Prostate gland (tissue), 2 donors: ENCODE results near the gene CCDC28B. TPM values are rescaled to one million over a fixed set of nuclear protein-coding genes. Genes with fewer than 3 reads are reported as not detected.
"Not testable (repeated sequence)": the region's sequence is repeated elsewhere in the genome, so short reads cannot be mapped to it uniquely, and the experiment has no call there.

Experiments used
- DNase-seq: peaks from one replicate; pipeline ENCODE4 v3.0.0-alpha.2; 2019; ENCODE audit warnings: low spot score
- H3K27ac ChIP-seq, 2 donors: fragments of 200-600 bp; sonication (generic); 2 replicates each; pipeline ENCODE4 v1.5.1; 2017 to 2019
- H3K27me3 ChIP-seq: fragments of 200-600 bp; sonication (generic); replicated peaks from 2 replicates; pipeline ENCODE4 v1.5.1; 2019; ENCODE audit not compliant: insufficient read depth
- H3K36me3 ChIP-seq, 2 donors: fragments of 200-600 bp; sonication (generic); 1 replicate in 1 of 2; 2 replicates in 1 of 2; pipeline versions ENCODE4 v1.5.1 to v1.8.1; 2017 to 2019
- H3K4me1 ChIP-seq: fragments of 200-600 bp; sonication (generic); replicated peaks from 2 replicates; pipeline ENCODE4 v1.5.1; 2019
- H3K4me3 ChIP-seq, 2 donors: fragments of 200-600 bp; sonication (generic); 2 replicates each; pipeline ENCODE4 v1.5.1; 2017 to 2019
- H3K9me3 ChIP-seq: fragments of 200-600 bp; sonication (generic); 2 replicates; pipeline ENCODE4 v1.5.1; 2017
- POLR2A ChIP-seq: fragments of 450-650 bp; IDR thresholded peaks from one replicate; pipeline ENCODE4 v1.6.1; 2016; ENCODE audit warnings: antibody characterized with exemption, mild to moderate bottlenecking
- POLR2AphosphoS5 ChIP-seq: sonication (generic); formaldehyde crosslinking; IDR thresholded peaks from one replicate; pipeline ENCODE4 v1.6.1; 2017; ENCODE audit warnings: antibody characterized with exemption
- WGBS: methylation state at CpG from one replicate; pipeline ENCODE4 v1.1.5; 2018; 5-methylcytosine and 5-hydroxymethylcytosine counted together
- intact Hi-C: fragments of 100-400 bp; cut with DNase I; formaldehyde crosslinking; loops from one replicate; pipeline ENCODE4 v1.14.2; 2022
- total RNA-seq, 2 donors: library from RNA; depleted of rRNA; stranded (reverse); fragments of >200 nt; gene quantifications; one replicate each; pipeline ENCODE4 v1.1.0, GENCODE V29; 2016
- TF ChIP-seq, protein P1 (sequence below), 4 experiments: fragments of 200-600 bp in 2 of 4; fragments of 450-650 bp in 2 of 4; sonication (generic) in 2 of 4; IDR thresholded peaks; 1 replicate in 3 of 4; 2 replicates in 1 of 4; pipeline ENCODE4 v1.5.1; 2016 to 2019; ENCODE audit warnings: antibody characterized with exemption in 4 of 4, mild to moderate bottlenecking in 2 of 4, moderate library complexity in 2 of 4

The CCDC28B gene
- 10 to 100 TPM in 1 of 2 donors, 1 to 10 TPM in 1; 2.9 to 85.5 TPM for total RNA-seq

DNA sequence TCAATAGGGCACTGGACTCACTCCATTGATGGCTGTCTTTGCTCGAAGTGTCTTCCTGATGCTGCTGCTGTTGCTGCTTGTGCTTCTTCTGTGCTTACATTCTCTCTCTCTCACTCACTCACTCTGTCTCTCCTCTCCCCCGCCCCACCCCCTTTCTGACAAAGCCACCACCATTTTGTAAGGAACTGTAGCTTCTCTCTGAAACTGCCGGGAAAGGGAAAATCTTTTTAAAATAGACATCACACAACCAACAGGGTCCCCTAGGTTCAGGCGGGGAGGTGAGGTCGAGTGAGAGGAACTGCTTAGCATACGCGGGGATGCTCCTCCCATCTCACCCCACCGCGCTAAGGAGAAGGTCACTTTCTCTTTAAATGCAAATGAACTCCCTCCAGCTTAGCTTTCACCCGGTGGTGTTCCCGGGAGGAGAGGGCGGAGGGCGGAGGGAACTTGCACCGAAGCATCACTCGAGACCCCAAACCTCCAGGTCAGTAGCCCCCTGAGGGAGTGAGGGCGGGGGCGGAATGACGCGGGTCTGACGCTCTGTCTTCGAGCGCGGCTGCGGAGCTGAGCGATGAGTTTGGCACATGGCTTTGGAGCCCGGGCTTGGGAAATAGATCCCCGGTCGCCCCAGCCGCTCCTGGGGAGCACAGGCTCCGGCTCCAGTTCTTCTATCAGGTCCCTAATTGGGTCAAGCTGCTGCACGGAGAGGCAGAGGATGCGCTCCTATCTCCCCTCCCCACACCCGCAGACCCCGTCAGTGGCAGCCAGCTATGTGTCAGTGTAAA lies at the start of gene CCDC28B:
Gene CCDC28B (plus strand): TSS at position 370 of the 785 bp plus-strand sequence. CDS start 1,341 bp downstream, outside the sequence.
- peak; percentile 33 for DNase-seq
- Histone ChIP-seq H3K4me1 (peaks cover 4% of the 10 kb centered on the region), H3K27ac (peak within 1 kb of the TSS; percentile 75), H3K27me3 (no peaks in the 10 kb centered on the region), H3K36me3 (peaks cover 1 to 6% of the 10 kb centered on the region in 2 donors), H3K9me3 (no peaks in the 10 kb centered on the region), H3K4me3 (peak within 1 kb of the TSS; percentile 52 to 53)
- WGBS: 1% methylated on average over 34 of the region's 34 CpGs
- intact Hi-C loops: no loop called here
- TF ChIP-seq POLR2AphosphoS5: peak; percentile 46
- TF ChIP-seq, protein P1, sequence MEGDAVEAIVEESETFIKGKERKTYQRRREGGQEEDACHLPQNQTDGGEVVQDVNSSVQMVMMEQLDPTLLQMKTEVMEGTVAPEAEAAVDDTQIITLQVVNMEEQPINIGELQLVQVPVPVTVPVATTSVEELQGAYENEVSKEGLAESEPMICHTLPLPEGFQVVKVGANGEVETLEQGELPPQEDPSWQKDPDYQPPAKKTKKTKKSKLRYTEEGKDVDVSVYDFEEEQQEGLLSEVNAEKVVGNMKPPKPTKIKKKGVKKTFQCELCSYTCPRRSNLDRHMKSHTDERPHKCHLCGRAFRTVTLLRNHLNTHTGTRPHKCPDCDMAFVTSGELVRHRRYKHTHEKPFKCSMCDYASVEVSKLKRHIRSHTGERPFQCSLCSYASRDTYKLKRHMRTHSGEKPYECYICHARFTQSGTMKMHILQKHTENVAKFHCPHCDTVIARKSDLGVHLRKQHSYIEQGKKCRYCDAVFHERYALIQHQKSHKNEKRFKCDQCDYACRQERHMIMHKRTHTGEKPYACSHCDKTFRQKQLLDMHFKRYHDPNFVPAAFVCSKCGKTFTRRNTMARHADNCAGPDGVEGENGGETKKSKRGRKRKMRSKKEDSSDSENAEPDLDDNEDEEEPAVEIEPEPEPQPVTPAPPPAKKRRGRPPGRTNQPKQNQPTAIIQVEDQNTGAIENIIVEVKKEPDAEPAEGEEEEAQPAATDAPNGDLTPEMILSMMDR (IDR thresholded peaks at IDR 0.05): no peak
- TF ChIP-seq POLR2A: no peak

DNA sequence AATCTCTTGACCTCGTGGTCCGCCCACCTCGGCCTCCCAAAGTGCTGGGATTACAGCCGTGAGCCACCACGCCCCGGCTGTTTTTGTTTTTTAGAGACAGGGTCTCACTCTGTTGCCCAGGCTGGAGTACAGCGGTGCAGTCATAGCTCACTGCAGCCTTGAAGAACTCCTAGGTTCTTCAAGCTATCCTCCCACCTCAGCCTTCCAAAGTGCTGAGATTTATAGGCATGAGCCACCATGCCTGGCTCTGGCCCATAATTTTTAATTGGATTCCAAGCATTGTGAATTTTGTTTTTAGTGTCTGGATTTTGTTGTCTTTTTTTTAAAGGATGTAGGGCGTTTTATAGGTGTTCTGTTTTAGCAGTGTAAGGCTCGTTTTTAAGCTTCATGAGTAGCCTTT lies 49.5 kb upstream of the CCDC28B start:
- WGBS: 86% methylated on average over 9 of the region's 9 CpGs
- DNase-seq: no peak
- intact Hi-C loops: no loop called here

DNA sequence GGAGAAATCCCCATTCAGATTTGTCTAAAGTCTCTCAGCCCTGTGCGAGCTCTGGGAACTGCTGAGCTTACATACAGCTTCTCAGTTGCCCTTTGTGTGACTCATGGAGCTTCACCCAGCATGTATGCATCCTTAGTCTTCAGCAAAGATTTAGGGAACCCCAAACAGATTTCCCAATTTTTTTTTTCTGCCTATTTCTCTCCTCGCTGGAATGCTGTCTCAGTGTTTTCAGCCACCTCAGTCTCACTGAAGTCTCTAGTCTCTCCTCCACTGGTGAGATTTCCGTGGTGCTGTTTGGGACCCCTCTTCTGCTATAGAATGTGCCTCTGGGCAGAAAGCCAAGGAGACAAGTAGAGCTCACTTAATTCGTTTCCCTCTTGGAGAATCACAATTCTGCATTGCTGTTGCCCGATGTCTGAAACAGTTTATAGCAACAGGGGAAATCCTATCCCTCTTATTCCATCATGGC lies 49.0 kb upstream of the CCDC28B start:
- H3K27ac ChIP-seq: no peak overlapping the region
- DNase-seq: no peak
- no peaks in the 10 kb centered on the region for H3K27me3 ChIP-seq
- TF ChIP-seq, protein P1 (IDR thresholded peaks at IDR 0.05): no peak
- TF ChIP-seq POLR2A (no peak), POLR2AphosphoS5 (no peak)
- no peaks in the 10 kb centered on the region for H3K36me3 ChIP-seq
- WGBS: 48% methylated on average over 5 of the region's 5 CpGs
- no peak overlapping the region for H3K4me3 ChIP-seq
- intact Hi-C loops: no loop called here
- no peaks in the 10 kb centered on the region for H3K9me3 ChIP-seq
- H3K4me1 ChIP-seq: no peaks in the 10 kb centered on the region

More for the DNA sequence above, 49.5 kb upstream of the CCDC28B start:
- Histone ChIP-seq H3K36me3 (no peaks in the 10 kb centered on the region), H3K4me1 (no peaks in the 10 kb centered on the region), H3K27me3 (no peaks in the 10 kb centered on the region), H3K4me3 (no peak overlapping the region), H3K9me3 (no peaks in the 10 kb centered on the region), H3K27ac (no peak overlapping the region)
- TF ChIP-seq POLR2AphosphoS5 (no peak), POLR2A (no peak)
- TF ChIP-seq, protein P1 (IDR thresholded peaks at IDR 0.05): no peak

DNA sequence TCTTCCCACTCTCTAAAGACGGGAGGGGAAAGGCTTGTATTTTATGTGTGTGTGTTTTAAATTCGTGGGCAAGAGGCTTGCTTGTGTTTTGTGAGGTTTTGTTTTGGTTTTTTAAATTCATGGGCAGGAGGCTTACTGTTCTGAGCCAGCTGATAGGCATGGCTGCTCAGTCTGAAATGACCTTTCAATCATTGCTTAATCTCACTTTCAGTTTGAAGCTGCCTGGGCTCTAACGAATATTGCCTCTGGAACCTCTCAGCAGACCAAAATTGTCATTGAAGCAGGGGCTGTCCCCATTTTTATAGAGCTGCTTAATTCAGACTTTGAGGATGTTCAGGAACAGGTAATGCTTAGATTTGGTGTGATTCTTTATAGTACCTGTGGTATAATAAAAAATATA lies 41.2 kb upstream of the CCDC28B start:
- Histone ChIP-seq H3K4me1 (no peaks in the 10 kb centered on the region), H3K36me3 (peaks cover 4 to 29% of the 10 kb centered on the region in 2 donors), H3K4me3 (no peak overlapping the region), H3K27me3 (no peaks in the 10 kb centered on the region), H3K27ac (no peak overlapping the region), H3K9me3 (no peaks in the 10 kb centered on the region)
- 73% methylated on average over 3 of the region's 3 CpGs for WGBS
- DNase-seq: no peak
- intact Hi-C loops: no loop called here
- no peak for TF ChIP-seq POLR2A
- no peak for TF ChIP-seq POLR2AphosphoS5
- TF ChIP-seq, protein P1 (IDR thresholded peaks at IDR 0.05): no peak

DNA sequence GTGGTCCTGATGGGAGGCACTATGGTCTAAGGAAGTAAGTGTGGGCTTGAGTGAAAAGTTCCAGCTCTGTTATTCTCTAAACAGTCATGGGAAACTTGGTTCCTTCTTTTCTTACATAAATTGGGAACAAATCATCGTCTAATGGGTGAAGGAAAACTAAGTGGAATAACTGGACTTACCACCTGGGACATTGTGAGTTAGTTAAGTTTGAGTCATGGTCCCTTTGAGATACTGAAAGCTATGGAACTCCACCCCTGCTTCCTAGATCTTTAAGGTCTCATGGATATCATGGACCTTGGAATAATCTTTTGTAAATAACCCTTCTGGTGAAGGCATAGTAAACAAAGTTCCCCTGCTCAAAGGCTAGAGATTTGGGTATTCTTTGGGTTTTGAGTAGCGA lies 37.0 kb upstream of the CCDC28B start:
- no peaks in the 10 kb centered on the region for H3K9me3 ChIP-seq
- peaks cover 4 to 12% of the 10 kb centered on the region in 2 donors for H3K36me3 ChIP-seq
- no peak overlapping the region for H3K27ac ChIP-seq
- 79% methylated on average over 2 of the region's 2 CpGs for WGBS
- DNase-seq: no peak
- H3K4me3 ChIP-seq: no peak overlapping the region
- no peaks in the 10 kb centered on the region for H3K27me3 ChIP-seq
- H3K4me1 ChIP-seq: no peaks in the 10 kb centered on the region
- TF ChIP-seq POLR2AphosphoS5 (no peak), POLR2A (no peak)
- TF ChIP-seq, protein P1 (IDR thresholded peaks at IDR 0.05): no peak
- intact Hi-C loops: no loop called here

DNA sequence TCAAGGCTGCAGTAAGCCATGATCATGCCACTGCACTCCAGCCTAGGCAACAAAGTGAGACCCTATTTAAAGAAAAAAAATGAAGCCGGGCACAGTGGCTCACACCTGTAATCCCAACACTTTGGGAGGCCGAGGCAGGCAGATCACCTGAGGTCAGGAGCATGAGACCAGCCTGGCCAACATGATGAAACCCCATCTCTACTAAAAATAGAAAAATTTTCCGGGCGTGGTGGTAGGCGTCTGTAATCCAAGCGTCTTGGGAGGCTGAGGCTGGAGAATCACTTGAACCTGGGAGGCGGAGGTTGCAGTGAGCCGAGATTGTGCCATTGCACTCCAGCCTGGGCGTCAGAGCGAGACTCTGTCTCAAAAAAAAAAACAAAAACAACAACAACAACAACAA lies 34.8 kb upstream of the CCDC28B start:
- H3K4me1 ChIP-seq, DNase-seq, H3K27ac ChIP-seq, H3K27me3 ChIP-seq, H3K4me3 ChIP-seq, intact Hi-C loops, H3K9me3 ChIP-seq: not testable (repeated sequence)
- 94% methylated on average over 10 of the region's 10 CpGs for WGBS
- H3K36me3 ChIP-seq: peaks cover 12 to 16% of the 10 kb centered on the region in 2 donors
